HG03064 (cell line): Measurements from ENCODE around the gene GPC6.
A peak's percentile ranks its signal among the peaks of the same experiment; 100 is the strongest.

Source experiments
- ATAC-seq: cut with Tn5 transposase; IDR thresholded peaks from one replicate; pipeline ENCODE4 v1.9.1; 2021; ENCODE audit warnings: low read depth; ENCODE audit not compliant: unreplicated experiment

GPC6 gene

GRCh38 chr13:93797463-93797862 is 570.9 kb downstream of the GPC6 start:
- peak; percentile 56 for ATAC-seq

GRCh38 chr13:93800342-93800741 is 573.7 kb downstream of the GPC6 start:
- no peak for ATAC-seq

- ATAC-seq = no peak
Measured at GRCh38 chr13:93805736-93806135, 579.1 kb downstream of the GPC6 start.

- no peak for ATAC-seq
Measured at GRCh38 chr13:93806861-93807260, 580.3 kb downstream of the GPC6 start.

GRCh38 chr13:93810264-93810663 is 583.7 kb downstream of the GPC6 start:
- ATAC-seq = no peak

GRCh38 chr13:93811071-93811737 is 584.6 kb downstream of the GPC6 start:
- ATAC-seq = no peak

GRCh38 chr13:93811738-93812112 is 585.1 kb downstream of the GPC6 start:
- ATAC-seq = no peak

- no peak for ATAC-seq
Measured at GRCh38 chr13:93814658-93815057, 588.1 kb downstream of the GPC6 start.

- ATAC-seq = no peak
Measured at GRCh38 chr13:93818345-93818744, 591.7 kb downstream of the GPC6 start.

- no peak for ATAC-seq
Measured at GRCh38 chr13:93819331-93819890, 592.8 kb downstream of the GPC6 start.

GRCh38 chr13:93824286-93824685 is 597.7 kb downstream of the GPC6 start:
- no peak for ATAC-seq

GRCh38 chr13:93834051-93834450 is 607.4 kb downstream of the GPC6 start:
- no peak for ATAC-seq

GRCh38 chr13:93843082-93843481 is 616.5 kb downstream of the GPC6 start:
- ATAC-seq = no peak

GRCh38 chr13:93847162-93847561 is 620.6 kb downstream of the GPC6 start:
- no peak for ATAC-seq

GRCh38 chr13:93848247-93848646 is 621.6 kb downstream of the GPC6 start:
- ATAC-seq = no peak

- ATAC-seq = no peak
Measured at GRCh38 chr13:93851236-93851635, 624.6 kb downstream of the GPC6 start.

GRCh38 chr13:93853912-93854311 is 627.3 kb downstream of the GPC6 start:
- no peak for ATAC-seq

GRCh38 chr13:93857126-93857525 is 630.5 kb downstream of the GPC6 start:
- ATAC-seq = no peak

- no peak for ATAC-seq
Measured at GRCh38 chr13:93859716-93860115, 633.1 kb downstream of the GPC6 start.

GRCh38 chr13:93861818-93862217 is 635.2 kb downstream of the GPC6 start:
- no peak for ATAC-seq

- no peak for ATAC-seq
Measured at GRCh38 chr13:93862259-93862658, 635.7 kb downstream of the GPC6 start.

GRCh38 chr13:93865235-93865634 is 638.6 kb downstream of the GPC6 start:
- no peak for ATAC-seq

GRCh38 chr13:93867481-93867880 is 640.9 kb downstream of the GPC6 start:
- ATAC-seq = no peak
